ENCODE measurements around the gene SPACA9.

Gene SPACA9

GRCh38 chr9:132878695-132879456 lies at the start of gene SPACA9:
Gene SPACA9, plus strand, starts transcription at chr9:132878898. Its CDS starts 5,050 bp downstream, at chr9:132883948.
- DNase-seq (ENCODE audit: low read depth, low spot score), result no peak

GRCh38 chr9:132832171-132832881 lies 46.4 kb upstream of the SPACA9 start:
- no peak for DNase-seq (ENCODE audit: low read depth, low spot score)

DNA sequence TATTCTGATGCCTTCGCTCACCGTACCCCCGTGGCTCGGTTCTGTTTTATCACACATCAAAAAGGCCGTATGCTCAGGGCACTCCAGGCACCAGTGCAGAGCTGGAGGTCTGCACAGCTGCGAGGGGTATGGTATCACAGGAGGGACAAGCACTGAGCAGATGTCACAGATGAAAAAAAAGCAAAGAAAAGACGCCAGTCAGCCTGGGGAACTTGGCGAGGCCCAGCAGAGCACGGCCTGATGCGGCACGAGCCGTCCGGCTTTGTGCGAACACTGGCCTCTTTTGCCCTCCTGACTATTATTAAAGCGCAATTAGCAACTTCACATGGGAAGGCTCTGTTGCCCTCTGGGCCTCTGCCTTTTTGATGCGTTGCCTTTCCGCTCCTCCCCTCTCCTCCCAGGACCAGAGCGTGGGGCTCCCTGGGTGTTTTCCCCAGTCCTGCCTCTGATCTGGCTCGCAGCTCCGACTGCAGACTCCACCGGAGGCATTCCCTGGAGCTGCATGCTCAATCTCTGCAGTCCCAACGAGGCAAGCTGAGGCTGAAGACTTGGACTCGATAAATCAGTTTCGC lies 45.1 kb upstream of the SPACA9 start:
- DNase-seq (ENCODE audit: low read depth, low spot score), result no peak

DNA sequence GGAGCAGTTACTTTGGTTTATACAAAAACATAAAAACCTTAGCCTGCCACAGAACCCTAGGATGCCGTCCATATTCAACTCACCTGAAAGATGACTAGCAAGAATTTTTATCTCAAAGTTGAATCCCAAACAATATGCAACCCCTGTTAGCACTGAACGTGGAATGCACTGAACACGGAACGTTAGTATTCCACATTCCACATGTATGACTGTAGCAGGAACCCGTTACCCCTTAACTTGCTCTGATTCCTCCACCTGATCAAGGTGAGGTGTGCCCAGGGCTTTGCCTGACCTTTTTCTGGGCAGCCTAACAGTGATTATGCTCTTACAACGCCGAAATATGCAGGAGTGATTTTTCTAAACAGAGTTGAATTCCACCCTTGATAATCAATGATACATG lies 44.4 kb upstream of the SPACA9 start:
- no peak for DNase-seq (ENCODE audit: low read depth, low spot score)

GRCh38 chr9:132837501-132838286 lies 41.0 kb upstream of the SPACA9 start:
- DNase-seq (ENCODE audit: low read depth, low spot score), result no peak

DNA sequence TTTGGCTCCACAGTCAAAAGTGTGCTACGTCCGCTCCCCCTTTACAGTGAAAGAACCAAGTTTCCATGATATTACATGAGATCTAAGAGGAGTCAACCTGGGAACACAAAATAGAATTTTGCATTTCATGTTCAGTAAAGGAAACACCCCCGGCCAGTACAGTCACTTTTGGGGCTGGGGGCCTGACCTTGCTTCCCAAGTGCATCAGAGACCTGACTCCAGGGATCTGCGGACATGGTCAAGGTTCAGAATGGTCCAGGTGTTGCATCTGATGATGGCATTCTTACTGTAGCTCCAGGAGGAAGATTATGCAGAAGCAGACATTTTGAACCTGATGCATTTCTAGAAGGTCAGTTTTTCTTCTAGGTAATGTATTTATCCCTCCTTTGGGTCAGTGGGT lies 40.4 kb upstream of the SPACA9 start:
- no peak for DNase-seq (ENCODE audit: low read depth, low spot score)

DNA sequence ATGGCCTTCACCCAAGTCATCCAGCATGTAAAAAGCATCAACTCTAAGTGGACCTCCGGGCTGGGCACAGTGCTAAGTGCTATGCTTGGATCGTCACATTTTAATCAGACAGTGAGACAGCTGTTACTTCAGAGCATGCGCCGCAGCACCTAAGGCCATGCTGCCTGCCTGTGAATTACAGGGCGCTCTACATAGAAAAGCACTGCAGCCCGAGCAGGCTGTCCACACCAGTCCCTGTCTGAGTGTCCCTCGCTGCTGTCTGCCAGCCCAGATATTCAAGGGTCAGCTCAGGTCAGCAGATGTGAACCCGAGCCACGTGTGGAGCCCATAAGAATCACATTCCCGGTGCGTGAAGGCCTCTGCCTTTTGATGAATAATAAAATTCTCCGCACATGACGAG lies 37.7 kb upstream of the SPACA9 start:
- no peak for DNase-seq (ENCODE audit: low read depth, low spot score)

- DNase-seq (ENCODE audit: low read depth, low spot score), result no peak
These were observed 36.3 kb upstream of the SPACA9 start for GRCh38 chr9:132842124-132843044.

- no peak for DNase-seq (ENCODE audit: low read depth, low spot score)
These were observed 32.4 kb upstream of the SPACA9 start for GRCh38 chr9:132846109-132846917.

DNA sequence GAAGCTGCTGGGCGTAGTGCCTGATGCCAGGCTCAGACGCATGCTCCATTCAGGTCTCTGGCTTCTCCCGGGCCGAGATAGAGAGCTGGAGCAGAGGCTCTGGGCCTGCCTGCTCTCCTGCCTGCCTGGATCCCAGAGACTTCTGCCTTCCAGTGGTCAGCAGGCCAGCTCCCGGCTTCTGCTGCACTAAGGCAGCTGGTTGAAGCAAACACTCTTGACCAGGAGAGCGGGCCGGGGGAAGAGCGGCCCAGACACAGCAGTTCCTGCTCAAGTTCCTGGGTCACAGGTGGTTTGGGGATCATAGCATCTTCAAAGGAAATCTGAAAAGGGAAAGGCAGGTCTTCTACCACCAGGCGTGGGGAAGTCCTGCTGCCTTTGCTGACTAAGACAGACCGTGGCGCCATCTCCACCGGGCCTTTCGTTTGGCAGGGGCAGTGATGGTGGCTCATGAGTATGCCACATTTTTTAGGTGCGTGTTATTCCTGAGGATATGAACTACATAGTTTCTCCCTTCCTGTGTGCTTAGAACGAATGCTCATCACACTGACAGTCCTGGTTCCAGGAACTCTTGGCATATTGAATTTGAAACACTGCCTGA lies 31.7 kb upstream of the SPACA9 start:
- DNase-seq (ENCODE audit: low read depth, low spot score), result no peak

GRCh38 chr9:132849185-132849706 lies 29.5 kb upstream of the SPACA9 start:
- no peak for DNase-seq (ENCODE audit: low read depth, low spot score)

- no peak for DNase-seq (ENCODE audit: low read depth, low spot score)
These were observed 25.2 kb upstream of the SPACA9 start for GRCh38 chr9:132853482-132853881.

GRCh38 chr9:132854832-132855231 lies 23.9 kb upstream of the SPACA9 start:
- DNase-seq (ENCODE audit: low read depth, low spot score), result no peak

DNA sequence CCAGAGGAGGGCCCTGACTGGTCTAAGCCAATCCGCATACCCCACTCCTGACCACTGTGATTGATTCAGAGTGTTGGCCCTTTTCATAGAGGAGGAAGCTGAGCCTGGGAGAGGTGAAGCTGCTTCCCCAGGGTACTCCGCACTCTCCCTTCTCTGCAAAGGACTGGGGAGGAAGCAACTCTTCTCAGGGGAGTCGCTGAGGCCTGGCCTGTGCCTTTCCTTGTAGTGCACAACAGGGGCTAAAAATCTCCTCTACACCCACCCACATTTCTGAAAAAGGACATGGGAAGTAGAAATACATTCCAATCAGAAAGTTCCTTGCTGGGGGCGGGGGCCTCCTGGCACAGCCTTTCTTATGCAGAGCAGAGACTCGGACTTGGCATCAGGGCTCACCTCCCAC lies 22.8 kb upstream of the SPACA9 start:
- DNase-seq (ENCODE audit: low read depth, low spot score), result no peak

DNA sequence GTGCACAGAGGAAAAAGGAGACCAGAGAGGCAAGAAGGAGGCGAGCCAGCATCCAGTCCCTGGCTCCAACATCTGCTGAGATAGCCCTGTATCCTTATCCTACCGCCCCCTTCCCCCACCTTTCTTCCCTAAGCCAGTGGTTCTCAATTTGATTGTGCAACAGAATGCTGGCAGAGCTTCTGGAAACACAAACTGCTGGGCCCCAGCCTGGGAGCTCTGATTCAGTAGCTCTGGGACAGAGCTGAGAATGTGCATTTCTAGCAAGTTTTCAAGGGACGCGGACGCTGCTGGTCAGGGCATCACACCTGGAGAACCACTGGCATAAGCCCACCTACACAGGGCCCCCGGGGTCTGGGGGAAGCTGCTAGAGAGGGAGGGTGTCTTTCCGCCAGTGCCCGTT lies 21.7 kb upstream of the SPACA9 start:
- DNase-seq (ENCODE audit: low read depth, low spot score), result no peak

DNA sequence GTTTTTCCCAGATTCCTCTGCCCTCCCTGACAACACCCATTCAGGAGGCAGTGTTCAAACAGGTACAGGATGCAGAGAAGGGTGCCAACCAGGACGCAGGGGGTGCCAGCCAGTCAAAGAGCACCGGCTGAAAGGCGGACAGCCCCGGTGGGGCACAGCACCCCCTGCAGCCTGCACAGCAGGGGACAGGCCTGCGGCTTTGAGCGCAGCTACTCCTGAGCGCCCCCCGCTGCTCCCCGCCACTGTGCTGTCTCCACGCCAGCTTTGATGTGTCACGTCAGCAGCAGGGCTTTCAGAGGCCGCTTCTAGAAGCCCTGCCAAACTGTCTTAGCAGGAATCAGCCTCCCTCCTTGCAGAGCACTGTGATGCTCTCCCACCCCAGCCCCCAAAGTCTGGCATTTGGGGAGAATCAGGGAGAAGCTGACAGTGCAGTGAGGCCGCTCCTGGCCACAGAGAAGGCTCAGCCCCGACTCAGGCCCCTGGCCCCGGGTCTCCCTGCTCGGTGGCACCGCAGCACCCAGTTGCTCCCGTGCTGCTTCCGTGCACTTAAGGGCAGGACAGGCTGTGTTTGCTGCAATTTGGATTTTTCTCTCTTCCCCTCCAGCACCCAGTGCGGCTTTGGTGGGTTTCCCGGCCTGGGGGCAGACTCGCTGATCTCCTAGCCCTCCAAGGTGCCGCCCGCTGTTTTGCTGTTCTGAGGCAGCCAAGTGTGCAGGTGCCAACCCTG lies 20.9 kb upstream of the SPACA9 start:
- no peak for DNase-seq (ENCODE audit: low read depth, low spot score)

DNA sequence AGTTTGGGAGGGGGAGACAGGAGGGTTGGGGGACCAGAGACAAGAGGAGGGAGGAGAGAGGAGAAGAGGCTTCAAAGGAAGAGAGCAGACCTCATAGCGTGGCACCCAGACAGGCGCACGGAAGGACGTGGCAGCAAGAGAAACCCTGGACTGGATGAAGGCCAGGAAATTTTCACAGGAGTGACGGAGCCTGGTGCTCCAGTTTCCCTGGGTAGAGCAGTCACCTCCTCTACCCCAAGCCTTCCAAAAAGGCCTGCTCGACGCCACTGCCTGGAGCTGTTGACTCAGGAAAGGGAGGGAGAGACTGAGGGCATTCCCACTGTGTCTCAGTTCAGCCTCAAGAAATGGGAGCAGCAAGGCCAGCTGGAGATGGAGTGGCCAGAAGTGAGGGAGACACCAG lies 19.9 kb upstream of the SPACA9 start:
- DNase-seq (ENCODE audit: low read depth, low spot score), result no peak

DNA sequence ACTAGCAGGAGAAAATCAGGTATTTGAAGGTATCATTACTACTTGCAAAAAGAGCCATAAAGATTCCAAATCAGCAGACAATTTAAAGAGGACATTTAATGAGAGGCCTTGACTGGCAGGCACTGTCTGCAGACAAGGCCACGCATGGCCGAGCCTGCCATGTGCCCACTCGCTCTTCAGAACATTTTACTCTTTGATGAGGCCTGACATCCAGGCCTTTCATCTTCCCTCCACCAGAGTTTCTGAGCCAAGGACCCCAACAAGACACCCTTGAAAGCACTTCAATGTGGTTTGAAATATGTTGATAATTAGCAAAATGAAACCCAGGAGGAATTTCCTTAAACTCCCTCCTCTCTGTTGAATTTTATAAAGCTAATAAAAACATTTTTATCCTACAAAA lies 17.0 kb upstream of the SPACA9 start:
- no peak for DNase-seq (ENCODE audit: low read depth, low spot score)

- no peak for DNase-seq (ENCODE audit: low read depth, low spot score)
These were observed 16.2 kb upstream of the SPACA9 start for GRCh38 chr9:132862533-132862932.
